ENCODE data around the gene OSBPL2.

DNA sequence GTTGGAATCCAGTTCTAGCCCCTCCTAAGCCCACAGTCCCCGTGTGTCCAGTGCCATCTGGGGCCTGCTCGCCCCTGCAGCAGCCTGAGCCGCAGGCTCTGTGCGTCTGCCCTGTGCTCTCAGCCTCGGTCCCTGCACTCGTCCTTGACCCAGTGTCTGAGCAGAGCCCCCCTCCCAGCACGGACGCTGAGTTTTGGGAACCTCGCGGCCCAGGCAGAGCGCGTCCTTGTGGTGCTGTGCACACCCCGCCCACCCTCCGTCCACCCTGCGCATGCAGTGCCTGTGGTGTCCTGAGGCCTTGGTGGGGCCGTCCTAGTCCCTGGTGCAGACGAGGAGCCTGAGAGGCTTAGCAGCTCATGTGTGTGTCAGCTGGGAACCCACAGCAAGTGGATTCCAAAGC is 31.6 kb downstream of the OSBPL2 start:
- TF ChIP-seq POLR2A (IDR thresholded peaks at IDR 0.05; ENCODE audit: low read depth, low read length) (no peak), TAF1 (IDR thresholded peaks at IDR 0.05; ENCODE audit: borderline replicate concordance, low read depth, low read length) (no peak), POLR2AphosphoS5 (IDR thresholded peaks at IDR 0.05; ENCODE audit: low read depth, low read length) (no peak)
